Esophagus squamous epithelium (tissue), 5 donors: ENCODE data around the gene SLC41A3. TPM values are rescaled to one million over a fixed set of nuclear protein-coding genes. Genes with fewer than 3 reads are reported as not detected.

ENCODE experiments used
- DNase-seq: peaks from one replicate; lab custom pipeline; 2025; lab: John Stamatoyannopoulos, UW
- H3K27ac ChIP-seq, 4 donors: fragments of 200-600 bp; sonication (generic); one replicate each; pipeline ENCODE4 v1.5.1; 2016 to 2019; ENCODE audit warnings: mild to moderate bottlenecking in 1 of 4
- H3K27me3 ChIP-seq, 4 donors: fragments of 200-600 bp; sonication (generic); 1 replicate in 3 of 4; 2 replicates in 1 of 4; pipeline versions ENCODE4 v1.5.1 to v1.6.0; 2017 to 2021; ENCODE audit warnings: antibody characterized with exemption in 1 of 4
- H3K36me3 ChIP-seq, 3 donors: fragments of 200-600 bp; sonication (generic); one replicate each; pipeline ENCODE4 v1.5.1; 2016 to 2019
- H3K4me1 ChIP-seq, 3 donors: fragments of 200-600 bp; sonication (generic); one replicate each; pipeline ENCODE4 v1.5.1; 2017 to 2019
- H3K4me3 ChIP-seq, 4 donors: fragments of 200-600 bp; sonication (generic); 1 replicate in 3 of 4; 2 replicates in 1 of 4; pipeline ENCODE4 v1.5.1; 2016 to 2019; ENCODE audit warnings: mild to moderate bottlenecking in 2 of 4, moderate library complexity in 1 of 4
- H3K9me3 ChIP-seq, 3 donors: fragments of 200-600 bp; sonication (generic); one replicate each; pipeline ENCODE4 v1.5.1; 2016 to 2019
- POLR2A ChIP-seq, 4 donors: fragments of 450-650 bp; IDR thresholded peaks; one replicate each; pipeline ENCODE4 v1.6.1; 2017; ENCODE audit warnings: antibody characterized with exemption in 4 of 4, mild to moderate bottlenecking in 4 of 4, moderate library complexity in 3 of 4
- WGBS, 2 donors: methylation state at CpG; one replicate each; pipeline ENCODE4 v1.1.5; 2018; 5-methylcytosine and 5-hydroxymethylcytosine counted together
- intact Hi-C: fragments of 100-400 bp; cut with DNase I; formaldehyde crosslinking; loops from one replicate; pipeline ENCODE4 v1.15.0; 2022
- total RNA-seq, 4 donors: library from RNA; depleted of rRNA; stranded (reverse); fragments of >200 nt; gene quantifications; one replicate each; pipeline ENCODE4 v1.1.0, GENCODE V29; 2016
- TF ChIP-seq, protein P1 (sequence below), 6 experiments: fragments of 450-650 bp in 4 of 6; fragments of 200-600 bp in 2 of 6; sonication (generic) in 2 of 6; IDR thresholded peaks; one replicate each; pipeline ENCODE4 v1.5.1; 2016 to 2019; ENCODE audit warnings: antibody characterized with exemption in 6 of 6, mild to moderate bottlenecking in 4 of 6, moderate library complexity in 4 of 6
- donor health status: DM: yes; HTN: yes; CAD: no.

The SLC41A3 gene
- total RNA-seq, 4 donors from 2014 or later = 17.7 to 46.5 (median 20.4) TPM

- Histone ChIP-seq H3K27me3 (no peaks in the 10 kb centered on the region), H3K9me3 (no peaks in the 10 kb centered on the region), H3K4me1 (peaks cover 0 to 7% (median 0%) of the 10 kb centered on the region in 3 donors), H3K4me3 (no peak overlapping the region), H3K27ac (no peak overlapping the region), H3K36me3 (peaks cover 0 to 26% (median 0%) of the 10 kb centered on the region in 3 donors)
- no peak for DNase-seq
- intact Hi-C loops = no loop called here
- TF ChIP-seq, protein P1, sequence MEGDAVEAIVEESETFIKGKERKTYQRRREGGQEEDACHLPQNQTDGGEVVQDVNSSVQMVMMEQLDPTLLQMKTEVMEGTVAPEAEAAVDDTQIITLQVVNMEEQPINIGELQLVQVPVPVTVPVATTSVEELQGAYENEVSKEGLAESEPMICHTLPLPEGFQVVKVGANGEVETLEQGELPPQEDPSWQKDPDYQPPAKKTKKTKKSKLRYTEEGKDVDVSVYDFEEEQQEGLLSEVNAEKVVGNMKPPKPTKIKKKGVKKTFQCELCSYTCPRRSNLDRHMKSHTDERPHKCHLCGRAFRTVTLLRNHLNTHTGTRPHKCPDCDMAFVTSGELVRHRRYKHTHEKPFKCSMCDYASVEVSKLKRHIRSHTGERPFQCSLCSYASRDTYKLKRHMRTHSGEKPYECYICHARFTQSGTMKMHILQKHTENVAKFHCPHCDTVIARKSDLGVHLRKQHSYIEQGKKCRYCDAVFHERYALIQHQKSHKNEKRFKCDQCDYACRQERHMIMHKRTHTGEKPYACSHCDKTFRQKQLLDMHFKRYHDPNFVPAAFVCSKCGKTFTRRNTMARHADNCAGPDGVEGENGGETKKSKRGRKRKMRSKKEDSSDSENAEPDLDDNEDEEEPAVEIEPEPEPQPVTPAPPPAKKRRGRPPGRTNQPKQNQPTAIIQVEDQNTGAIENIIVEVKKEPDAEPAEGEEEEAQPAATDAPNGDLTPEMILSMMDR (IDR thresholded peaks at IDR 0.05) = no peak
- no peak for TF ChIP-seq POLR2A (IDR thresholded peaks at IDR 0.05)
- WGBS, 2 donors = 63 to 77% methylated on average over 6 to 10 of the region's 10 CpGs
Measured at GRCh38 chr3:126064627-126065258, 19.2 kb downstream of the SLC41A3 start.

DNA sequence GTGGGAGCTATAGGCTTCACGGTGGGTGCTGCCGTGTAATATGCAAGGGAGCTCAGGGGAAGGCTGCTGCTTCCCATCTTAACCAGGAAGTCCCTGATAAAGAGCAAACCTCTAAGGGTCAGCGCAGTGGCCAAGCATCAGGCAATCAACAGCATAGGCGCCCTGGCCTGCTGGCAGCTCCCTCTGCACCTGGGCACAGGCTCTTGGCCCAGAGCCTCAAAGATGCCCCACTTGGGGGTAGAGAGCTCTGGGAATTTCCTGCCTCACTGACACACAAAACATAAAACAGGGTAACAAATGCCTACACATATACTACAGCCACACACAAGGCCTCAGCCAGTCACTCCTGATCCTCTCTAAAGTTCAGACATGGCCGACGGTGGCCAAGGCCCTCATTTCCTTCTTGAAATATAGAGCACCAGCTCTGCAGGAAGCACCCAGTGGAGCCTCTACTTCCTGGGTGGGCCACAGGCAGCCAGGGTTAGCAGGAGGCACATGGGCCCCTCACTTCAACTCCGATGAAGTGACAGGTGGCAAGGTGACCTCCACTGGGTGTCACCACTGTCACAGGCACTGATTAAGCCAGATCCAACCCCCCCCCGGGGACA, 20.5 kb downstream of the SLC41A3 start:
- intact Hi-C loops = no loop called here
- TF ChIP-seq, protein P1 (IDR thresholded peaks at IDR 0.05) = no peak
- no peak for TF ChIP-seq POLR2A (IDR thresholded peaks at IDR 0.05)
- H3K4me1 ChIP-seq = peaks cover 0 to 7% (median 0%) of the 10 kb centered on the region in 3 donors
- H3K4me3 ChIP-seq = no peak overlapping the region
- H3K27ac ChIP-seq = no peak overlapping the region
- no peaks in the 10 kb centered on the region for H3K9me3 ChIP-seq
- no peaks in the 10 kb centered on the region for H3K27me3 ChIP-seq
- H3K36me3 ChIP-seq = peaks cover 0 to 30% (median 0%) of the 10 kb centered on the region in 3 donors
- DNase-seq = no peak
- 80 to 90% methylated on average over 2 of the region's 8 CpGs for WGBS, 2 donors

DNA sequence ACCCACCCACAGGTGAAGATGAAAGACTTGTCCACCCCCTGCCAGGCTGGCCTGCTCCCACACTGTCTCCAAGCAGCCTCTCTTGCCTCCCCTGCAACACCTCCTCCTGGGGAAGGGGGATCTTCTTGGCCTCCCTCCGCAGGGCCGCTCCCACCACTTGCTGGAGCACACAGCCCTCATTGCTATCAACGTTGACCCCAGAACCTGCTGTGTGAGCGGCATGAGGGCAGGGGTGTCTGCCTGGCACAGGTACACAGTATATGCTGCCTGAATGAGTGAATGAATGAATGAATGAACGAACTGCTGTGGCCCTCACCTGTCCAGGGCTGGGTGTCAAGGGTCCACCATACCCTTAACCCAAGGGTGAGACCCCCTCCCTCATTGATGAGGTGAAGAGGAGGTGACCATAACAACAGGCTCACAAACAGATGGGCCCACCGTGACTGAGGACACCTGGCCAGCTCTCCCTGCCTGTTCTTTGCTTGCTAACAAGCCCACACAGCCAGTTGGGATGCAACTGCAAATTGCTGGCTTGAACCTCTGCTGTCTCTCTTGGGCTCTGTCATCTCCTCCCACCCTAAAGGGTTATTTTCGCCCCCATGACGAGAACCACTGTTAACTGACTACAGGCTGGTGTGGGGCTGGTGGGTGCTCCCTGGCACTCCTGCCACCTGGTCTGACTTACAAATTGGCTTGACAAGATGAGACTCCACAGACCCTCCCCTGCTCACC, 22.5 kb downstream of the SLC41A3 start:
- WGBS, 2 donors = 75 to 76% methylated on average over 2 to 8 of the region's 8 CpGs
- DNase-seq = no peak

GRCh38 chr3:126060613-126061145, 23.2 kb downstream of the SLC41A3 start:
- no peak for DNase-seq
- peaks cover 0 to 9% (median 0%) of the 10 kb centered on the region in 3 donors for H3K36me3 ChIP-seq
- intact Hi-C loops = no loop called here

More for the DNA sequence above, 22.5 kb downstream of the SLC41A3 start:
- H3K27me3 ChIP-seq = no peaks in the 10 kb centered on the region
- intact Hi-C loops = no loop called here
- H3K27ac ChIP-seq = no peak overlapping the region
- no peak for TF ChIP-seq POLR2A (IDR thresholded peaks at IDR 0.05)
- TF ChIP-seq, protein P1 (IDR thresholded peaks at IDR 0.05) = no peak
- H3K36me3 ChIP-seq = peaks cover 0 to 17% (median 0%) of the 10 kb centered on the region in 3 donors
- no peaks in the 10 kb centered on the region for H3K9me3 ChIP-seq
- peaks cover 11 to 21% (median 11%) of the 10 kb centered on the region in 3 donors for H3K4me1 ChIP-seq
- no peak overlapping the region for H3K4me3 ChIP-seq

More at GRCh38 chr3:126060613-126061145, 23.2 kb downstream of the SLC41A3 start:
- Histone ChIP-seq H3K27me3 (no peaks in the 10 kb centered on the region), H3K9me3 (no peaks in the 10 kb centered on the region), H3K4me1 (peaks cover 11 to 26% (median 14%) of the 10 kb centered on the region in 3 donors), H3K4me3 (no peak overlapping the region), H3K27ac (no peak overlapping the region)
- 79 to 93% methylated on average over 3 to 7 of the region's 7 CpGs for WGBS, 2 donors
- no peak for TF ChIP-seq POLR2A (IDR thresholded peaks at IDR 0.05)
- TF ChIP-seq, protein P1 (IDR thresholded peaks at IDR 0.05) = no peak
